A673 (cell line): Measurements from ENCODE around the gene ORC1. TPM values are rescaled to one million over a fixed set of nuclear protein-coding genes. Genes with fewer than 3 reads are reported as not detected.
"Not testable (repeated sequence)": the region's sequence is repeated elsewhere in the genome, so short reads cannot be mapped to it uniquely, and the experiment has no call there.

Source experiments
- BruUV-seq: library from RNA; stranded (reverse); fragments of 400-500 nt; replicated peaks from 2 replicates; lab custom pipeline; 2021; lab: Mats Ljungman, UMichigan
- CTCF ChIA-PET: fragments of 300-600 bp; sonication (Branson Sonifier 250); formaldehyde crosslinking; loops from one replicate; lab custom pipeline; 2022; ENCODE audit warnings: antibody characterized with exemption; lab: Charles Lee
- POLR2A ChIA-PET: fragments of 300-600 bp; sonication (Branson Sonifier 250); formaldehyde crosslinking; loops from one replicate; lab custom pipeline; 2022; ENCODE audit warnings: antibody characterized with exemption; ENCODE audit not compliant: low non-redundant PET; lab: Charles Lee
- DNase-seq: peaks from one replicate; pipeline ENCODE4 v3.0.0-alpha.2; 2015; ENCODE audit warnings: low spot score
- H3K27ac ChIP-seq: fragments of 200-600 bp; sonication (generic); 2 replicates; pipeline ENCODE4 v1.5.1; 2016; ENCODE audit warnings: mixed run types, low read depth, mild to moderate bottlenecking, mixed read lengths, antibody characterized with exemption, low read length; ENCODE audit not compliant: poor library complexity, severe bottlenecking
- H3K27me3 ChIP-seq: fragments of 200-600 bp; sonication (generic); replicated peaks from 2 replicates; pipeline ENCODE4 v1.6.1; 2017; ENCODE audit warnings: mixed run types, low read depth, mild to moderate bottlenecking, mixed read lengths, antibody characterized with exemption, low read length; ENCODE audit not compliant: insufficient read depth, poor library complexity
- H3K36me3 ChIP-seq: fragments of 200-600 bp; sonication (generic); 2 replicates; pipeline ENCODE4 v1.6.1; 2016; ENCODE audit warnings: mixed run types, mild to moderate bottlenecking, mixed read lengths, antibody characterized with exemption, low read length; ENCODE audit not compliant: insufficient read depth, poor library complexity, severe bottlenecking
- H3K4me1 ChIP-seq: fragments of 200-600 bp; sonication (generic); 2 replicates; pipeline ENCODE4 v1.6.1; 2017; ENCODE audit warnings: mixed run types, mild to moderate bottlenecking, mixed read lengths, antibody characterized with exemption, low read length; ENCODE audit not compliant: insufficient read depth, poor library complexity, severe bottlenecking
- H3K4me3 ChIP-seq: fragments of 200-600 bp; sonication (generic); 2 replicates; pipeline ENCODE4 v1.5.1; 2016; ENCODE audit warnings: low read depth, mixed run types, mild to moderate bottlenecking, mixed read lengths, low read length; ENCODE audit not compliant: poor library complexity, severe bottlenecking
- H3K9me3 ChIP-seq: fragments of 200-600 bp; sonication (generic); 2 replicates; pipeline ENCODE4 v1.6.1; 2016; ENCODE audit warnings: mixed run types, low read depth, mild to moderate bottlenecking, mixed read lengths, antibody characterized with exemption, low read length; ENCODE audit not compliant: poor library complexity, severe bottlenecking
- EZH2 ChIP-seq: fragments of 200-600 bp; sonication (generic); IDR thresholded peaks from 2 replicates; pipeline ENCODE4 v1.6.1; 2017; ENCODE audit warnings: borderline replicate concordance, low read depth, mild to moderate bottlenecking, mixed read lengths, antibody characterized with exemption, low read length; ENCODE audit not compliant: poor library complexity, severe bottlenecking
- intact Hi-C: fragments of 100-400 bp; cut with micrococcal nuclease; formaldehyde crosslinking; loops from one replicate; pipeline ENCODE4 v1.10.0; 2022; ENCODE audit not compliant: unreplicated experiment
- total RNA-seq: library from RNA; stranded (reverse); gene quantifications from 2 replicates; pipeline ENCODE4 v1.2.3, GENCODE V29; 2021
- TF ChIP-seq, protein P1 (sequence below): fragments of 300-800, 200-600 bp; sonication (generic); conservative IDR thresholded peaks from 2 replicates; pipeline ENCODE4 v1.5.1; 2017; ENCODE audit warnings: low read depth, mild to moderate bottlenecking, antibody characterized with exemption, low read length, moderate library complexity, mixed read lengths

The ORC1 gene
- total RNA-seq, 1 experiment from 2014 or later = 54.0 TPM

DNA sequence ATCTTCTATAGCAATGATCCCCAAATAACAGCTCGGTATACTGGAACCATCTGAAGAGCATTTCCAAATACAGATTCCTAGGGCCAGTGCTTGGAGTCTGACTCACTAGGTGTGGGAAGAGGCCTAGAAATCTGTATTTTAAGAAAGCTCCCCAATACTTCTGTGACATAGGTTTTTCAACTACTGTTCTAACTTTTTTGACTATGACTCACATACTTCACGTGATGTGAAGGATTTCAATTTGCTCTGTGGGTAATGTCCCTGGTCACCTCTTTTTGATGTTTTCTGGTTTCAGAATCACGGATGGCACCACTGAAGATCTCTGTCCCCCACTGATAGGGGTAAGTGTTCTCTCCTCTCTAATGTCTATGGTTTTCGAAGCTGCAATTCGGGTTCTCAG is 11.0 kb downstream of the ORC1 start:
- Histone ChIP-seq H3K27ac (no peak overlapping the region), H3K4me1 (no peaks in the 10 kb centered on the region), H3K4me3 (no peak overlapping the region), H3K9me3 (no peaks in the 10 kb centered on the region), H3K27me3 (no peaks in the 10 kb centered on the region), H3K36me3 (peaks cover 78% of the 10 kb centered on the region)
- POLR2A ChIA-PET = no interaction called here
- no peak for TF ChIP-seq EZH2
- TF ChIP-seq, protein P1, sequence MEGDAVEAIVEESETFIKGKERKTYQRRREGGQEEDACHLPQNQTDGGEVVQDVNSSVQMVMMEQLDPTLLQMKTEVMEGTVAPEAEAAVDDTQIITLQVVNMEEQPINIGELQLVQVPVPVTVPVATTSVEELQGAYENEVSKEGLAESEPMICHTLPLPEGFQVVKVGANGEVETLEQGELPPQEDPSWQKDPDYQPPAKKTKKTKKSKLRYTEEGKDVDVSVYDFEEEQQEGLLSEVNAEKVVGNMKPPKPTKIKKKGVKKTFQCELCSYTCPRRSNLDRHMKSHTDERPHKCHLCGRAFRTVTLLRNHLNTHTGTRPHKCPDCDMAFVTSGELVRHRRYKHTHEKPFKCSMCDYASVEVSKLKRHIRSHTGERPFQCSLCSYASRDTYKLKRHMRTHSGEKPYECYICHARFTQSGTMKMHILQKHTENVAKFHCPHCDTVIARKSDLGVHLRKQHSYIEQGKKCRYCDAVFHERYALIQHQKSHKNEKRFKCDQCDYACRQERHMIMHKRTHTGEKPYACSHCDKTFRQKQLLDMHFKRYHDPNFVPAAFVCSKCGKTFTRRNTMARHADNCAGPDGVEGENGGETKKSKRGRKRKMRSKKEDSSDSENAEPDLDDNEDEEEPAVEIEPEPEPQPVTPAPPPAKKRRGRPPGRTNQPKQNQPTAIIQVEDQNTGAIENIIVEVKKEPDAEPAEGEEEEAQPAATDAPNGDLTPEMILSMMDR = no peak
- intact Hi-C loops = no loop called here
- no TSS peak for BruUV-seq
- no peak for DNase-seq
- CTCF ChIA-PET = no interaction called here

GRCh38 chr1:52386458-52386857 is 17.8 kb downstream of the ORC1 start:
- peak; percentile 28 for DNase-seq
- H3K9me3 ChIP-seq = no peaks in the 10 kb centered on the region
- H3K4me3 ChIP-seq = no peak overlapping the region
- POLR2A ChIA-PET = no interaction called here
- intact Hi-C loops = no loop called here
- BruUV-seq = no TSS peak
- H3K36me3 ChIP-seq = peaks cover 79% of the 10 kb centered on the region
- no peak overlapping the region for H3K27ac ChIP-seq
- H3K4me1 ChIP-seq = no peaks in the 10 kb centered on the region
- TF ChIP-seq EZH2 = no peak
- TF ChIP-seq, protein P1 = no peak
- CTCF ChIA-PET = no interaction called here
- H3K27me3 ChIP-seq = no peaks in the 10 kb centered on the region

- DNase-seq = no peak
- H3K4me3 ChIP-seq = no peak overlapping the region
- no peaks in the 10 kb centered on the region for H3K4me1 ChIP-seq
- peaks cover 87% of the 10 kb centered on the region for H3K36me3 ChIP-seq
- no peaks in the 10 kb centered on the region for H3K9me3 ChIP-seq
- no peak overlapping the region for H3K27ac ChIP-seq
- POLR2A ChIA-PET = no interaction called here
- intact Hi-C loops = no loop called here
- CTCF ChIA-PET = no interaction called here
- no peaks in the 10 kb centered on the region for H3K27me3 ChIP-seq
- TF ChIP-seq, protein P1 = no peak
- TF ChIP-seq EZH2 = no peak
- BruUV-seq = no TSS peak
These were observed 18.8 kb downstream of the ORC1 start for GRCh38 chr1:52385376-52385775.

DNA sequence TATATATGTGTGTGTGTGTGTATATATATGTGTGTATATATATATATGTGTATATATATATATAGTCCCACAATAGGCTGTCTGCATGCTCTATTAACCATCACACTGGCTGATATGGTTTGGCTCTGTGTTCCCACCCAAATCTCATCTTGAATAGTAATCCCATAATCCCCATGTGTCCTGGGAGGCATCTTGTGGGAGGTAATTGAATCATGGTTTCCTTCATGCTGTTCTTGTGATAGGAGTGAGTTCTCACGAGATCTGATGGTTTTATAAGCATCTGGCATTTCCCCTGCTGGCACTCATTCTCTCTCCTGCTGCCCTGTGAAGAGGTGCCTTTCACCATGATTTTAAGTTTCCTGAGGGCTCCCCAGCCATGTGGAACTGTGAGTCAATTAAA is 34.4 kb downstream of the ORC1 start:
- POLR2A ChIA-PET, H3K4me3 ChIP-seq, H3K27ac ChIP-seq, H3K9me3 ChIP-seq, CTCF ChIA-PET, H3K4me1 ChIP-seq, H3K27me3 ChIP-seq, BruUV-seq: not testable (repeated sequence)
- peaks cover 32% of the 10 kb centered on the region for H3K36me3 ChIP-seq
- intact Hi-C loops = loop anchor here (5.0 to 10.0 kb wide), 2 partner anchors 228 to 315 kb away; partner anchors contain the start of gene ZFYVE9
- DNase-seq = peak; percentile 58
